Central memory CD8-positive, alpha-beta T cell (primary cell): ENCODE data around the gene TMEFF2.

Experiments used
- ATAC-seq: fragments of 150-1000 bp; cut with Tn5 transposase; replicated peaks from 2 replicates; pipeline ENCODE4 v1.10.0; 2022; ENCODE audit warnings: mild to moderate bottlenecking, moderate FRiP score, moderate number of reproducible peaks; ENCODE audit not compliant: poor library complexity, severe bottlenecking; ENCODE audit errors: extremely low read depth
- DNase-seq, 2 donors: peaks; one replicate each; pipeline ENCODE4 v3.0.0; 2021; ENCODE audit warnings: low spot score in 2 of 2
- H3K27ac Mint-ChIP-seq: one replicate; pipeline ENCODE4 v1.8.0; 2022; ENCODE audit warnings: low read depth, mild to moderate bottlenecking, moderate library complexity, mixed read lengths
- H3K27me3 Mint-ChIP-seq: one replicate; pipeline ENCODE4 v1.8.0; 2022; ENCODE audit warnings: mixed read lengths
- H3K36me3 Mint-ChIP-seq: one replicate; pipeline ENCODE4 v1.8.0; 2022; ENCODE audit warnings: mild to moderate bottlenecking, moderate library complexity, mixed read lengths; ENCODE audit not compliant: insufficient read depth
- H3K4me1 Mint-ChIP-seq: one replicate; pipeline ENCODE4 v1.8.0; 2022; ENCODE audit warnings: mixed read lengths
- H3K4me3 Mint-ChIP-seq: one replicate; pipeline ENCODE4 v1.8.0; 2022; ENCODE audit warnings: mild to moderate bottlenecking, moderate library complexity, mixed read lengths
- H3K9me3 Mint-ChIP-seq: one replicate; pipeline ENCODE4 v1.8.0; 2022; ENCODE audit warnings: mixed read lengths

TMEFF2 gene

GRCh38 chr2:192010073-192010472 lies 184.7 kb downstream of the TMEFF2 start:
- DNase-seq (no peak), ATAC-seq (no peak)
- peaks cover 20% of the 10 kb centered on the region for H3K27me3 Mint-ChIP-seq
- H3K4me3 Mint-ChIP-seq: no peak overlapping the region
- no peaks in the 10 kb centered on the region for H3K9me3 Mint-ChIP-seq
- no peaks in the 10 kb centered on the region for H3K36me3 Mint-ChIP-seq
- no peaks in the 10 kb centered on the region for H3K4me1 Mint-ChIP-seq
- H3K27ac Mint-ChIP-seq: no peak overlapping the region

GRCh38 chr2:192007581-192008228 lies 187.0 kb downstream of the TMEFF2 start:
- no peaks in the 10 kb centered on the region for H3K4me1 Mint-ChIP-seq
- H3K27me3 Mint-ChIP-seq: peaks cover 43% of the 10 kb centered on the region
- H3K36me3 Mint-ChIP-seq: no peaks in the 10 kb centered on the region
- H3K9me3 Mint-ChIP-seq: no peaks in the 10 kb centered on the region
- no peak overlapping the region for H3K4me3 Mint-ChIP-seq
- H3K27ac Mint-ChIP-seq: no peak overlapping the region
- ATAC-seq (no peak), DNase-seq (no peak)

- no peaks in the 10 kb centered on the region for H3K9me3 Mint-ChIP-seq
- no peaks in the 10 kb centered on the region for H3K4me1 Mint-ChIP-seq
Observed at GRCh38 chr2:192005211-192005610, 189.5 kb downstream of the TMEFF2 start.

GRCh38 chr2:192004188-192004963 lies 190.4 kb downstream of the TMEFF2 start:
- no peaks in the 10 kb centered on the region for H3K4me1 Mint-ChIP-seq

More at GRCh38 chr2:192005211-192005610, 189.5 kb downstream of the TMEFF2 start:
- no peak for DNase-seq
- Mint-ChIP-seq H3K27me3 (peaks cover 50% of the 10 kb centered on the region), H3K36me3 (no peaks in the 10 kb centered on the region), H3K4me3 (no peak overlapping the region), H3K27ac (no peak overlapping the region)
- ATAC-seq: no peak

GRCh38 chr2:192002418-192002817 lies 192.3 kb downstream of the TMEFF2 start:
- Mint-ChIP-seq H3K27ac (no peak overlapping the region), H3K36me3 (no peaks in the 10 kb centered on the region), H3K4me1 (no peaks in the 10 kb centered on the region), H3K9me3 (no peaks in the 10 kb centered on the region), H3K4me3 (no peak overlapping the region), H3K27me3 (peaks cover 53% of the 10 kb centered on the region)
- DNase-seq (no peak), ATAC-seq (no peak)

More at GRCh38 chr2:192004188-192004963, 190.4 kb downstream of the TMEFF2 start:
- Mint-ChIP-seq H3K27me3 (peaks cover 56% of the 10 kb centered on the region), H3K4me3 (no peak overlapping the region), H3K9me3 (no peaks in the 10 kb centered on the region), H3K36me3 (no peaks in the 10 kb centered on the region), H3K27ac (no peak overlapping the region)
- DNase-seq (no peak), ATAC-seq (no peak)

GRCh38 chr2:192000196-192000980 lies 194.3 kb downstream of the TMEFF2 start:
- peaks cover 48% of the 10 kb centered on the region for H3K27me3 Mint-ChIP-seq
- DNase-seq (no peak), ATAC-seq (no peak)
- no peak overlapping the region for H3K27ac Mint-ChIP-seq
- no peak overlapping the region for H3K4me3 Mint-ChIP-seq
- no peaks in the 10 kb centered on the region for H3K9me3 Mint-ChIP-seq
- no peaks in the 10 kb centered on the region for H3K36me3 Mint-ChIP-seq
- H3K4me1 Mint-ChIP-seq: no peaks in the 10 kb centered on the region

- no peaks in the 10 kb centered on the region for H3K4me1 Mint-ChIP-seq
- no peak overlapping the region for H3K4me3 Mint-ChIP-seq
- no peak for DNase-seq
- ATAC-seq: no peak
- H3K36me3 Mint-ChIP-seq: no peaks in the 10 kb centered on the region
- H3K9me3 Mint-ChIP-seq: no peaks in the 10 kb centered on the region
- H3K27me3 Mint-ChIP-seq: peaks cover 38% of the 10 kb centered on the region
- H3K27ac Mint-ChIP-seq: no peak overlapping the region
Observed at GRCh38 chr2:191999101-191999841, 195.5 kb downstream of the TMEFF2 start.

GRCh38 chr2:191995285-191995684 lies 199.4 kb downstream of the TMEFF2 start:
- Mint-ChIP-seq H3K9me3 (no peaks in the 10 kb centered on the region), H3K4me1 (no peaks in the 10 kb centered on the region), H3K27me3 (peaks cover 23% of the 10 kb centered on the region), H3K36me3 (no peaks in the 10 kb centered on the region), H3K4me3 (no peak overlapping the region), H3K27ac (no peak overlapping the region)
- ATAC-seq: no peak
- DNase-seq: no peak

- ATAC-seq (no peak), DNase-seq (no peak)
- Mint-ChIP-seq H3K36me3 (no peaks in the 10 kb centered on the region), H3K9me3 (no peaks in the 10 kb centered on the region), H3K27ac (no peak overlapping the region), H3K4me3 (no peak overlapping the region), H3K4me1 (no peaks in the 10 kb centered on the region), H3K27me3 (peaks cover 21% of the 10 kb centered on the region)
Observed at GRCh38 chr2:191994749-191995148, 200.0 kb downstream of the TMEFF2 start.

GRCh38 chr2:191991442-191991841 lies 203.3 kb downstream of the TMEFF2 start:
- no peak for ATAC-seq
- no peaks in the 10 kb centered on the region for H3K9me3 Mint-ChIP-seq
- no peak overlapping the region for H3K27ac Mint-ChIP-seq

GRCh38 chr2:191985740-191986139 lies 209.0 kb downstream of the TMEFF2 start:
- H3K27me3 Mint-ChIP-seq: peaks cover 25% of the 10 kb centered on the region
- no peaks in the 10 kb centered on the region for H3K9me3 Mint-ChIP-seq
- no peak overlapping the region for H3K4me3 Mint-ChIP-seq
- ATAC-seq (no peak), DNase-seq (no peak)
- no peaks in the 10 kb centered on the region for H3K36me3 Mint-ChIP-seq
- H3K4me1 Mint-ChIP-seq: no peaks in the 10 kb centered on the region
- H3K27ac Mint-ChIP-seq: no peak overlapping the region

More at GRCh38 chr2:191991442-191991841, 203.3 kb downstream of the TMEFF2 start:
- no peaks in the 10 kb centered on the region for H3K36me3 Mint-ChIP-seq
- H3K27me3 Mint-ChIP-seq: peaks cover 8% of the 10 kb centered on the region
- DNase-seq: no peak
- no peaks in the 10 kb centered on the region for H3K4me1 Mint-ChIP-seq
- no peak overlapping the region for H3K4me3 Mint-ChIP-seq

- no peak for DNase-seq
- Mint-ChIP-seq H3K4me3 (no peak overlapping the region), H3K27me3 (peaks cover 42% of the 10 kb centered on the region), H3K9me3 (no peaks in the 10 kb centered on the region), H3K36me3 (no peaks in the 10 kb centered on the region), H3K27ac (no peak overlapping the region), H3K4me1 (no peaks in the 10 kb centered on the region)
- no peak for ATAC-seq
Observed at GRCh38 chr2:191983591-191983990, 211.1 kb downstream of the TMEFF2 start.
